ENCODE measurements around the gene FRAS1.

DNA sequence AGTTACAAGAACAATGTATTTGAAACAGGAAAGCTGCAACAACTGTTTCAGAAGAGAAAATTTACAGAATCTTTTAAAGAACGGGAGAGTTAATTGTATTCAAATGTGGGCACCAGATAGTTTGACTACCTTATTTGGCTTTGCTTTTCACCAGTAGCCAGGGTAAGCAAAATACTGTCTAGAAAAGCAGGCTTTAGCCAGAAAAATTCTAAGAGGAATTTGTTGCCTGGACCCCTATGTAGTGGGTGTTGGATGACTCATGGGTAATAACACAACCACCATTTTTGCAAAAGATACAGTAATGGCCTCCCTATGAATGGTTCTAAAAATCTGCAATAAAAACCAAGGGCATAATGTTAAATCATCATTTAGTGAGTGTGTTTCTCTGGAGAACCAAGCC is 261.0 kb downstream of the FRAS1 start:
- TF ChIP-seq POLR2A (IDR thresholded peaks at IDR 0.05; ENCODE audit: low read length): no peak
- no peak for TF ChIP-seq JUNB (IDR thresholded peaks at IDR 0.05)
- TF ChIP-seq RAD21 (conservative IDR thresholded peaks at IDR 0.05 in 1 of 2, IDR thresholded peaks at IDR 0.05 in 1 of 2): no peak
- TF ChIP-seq, protein P1, sequence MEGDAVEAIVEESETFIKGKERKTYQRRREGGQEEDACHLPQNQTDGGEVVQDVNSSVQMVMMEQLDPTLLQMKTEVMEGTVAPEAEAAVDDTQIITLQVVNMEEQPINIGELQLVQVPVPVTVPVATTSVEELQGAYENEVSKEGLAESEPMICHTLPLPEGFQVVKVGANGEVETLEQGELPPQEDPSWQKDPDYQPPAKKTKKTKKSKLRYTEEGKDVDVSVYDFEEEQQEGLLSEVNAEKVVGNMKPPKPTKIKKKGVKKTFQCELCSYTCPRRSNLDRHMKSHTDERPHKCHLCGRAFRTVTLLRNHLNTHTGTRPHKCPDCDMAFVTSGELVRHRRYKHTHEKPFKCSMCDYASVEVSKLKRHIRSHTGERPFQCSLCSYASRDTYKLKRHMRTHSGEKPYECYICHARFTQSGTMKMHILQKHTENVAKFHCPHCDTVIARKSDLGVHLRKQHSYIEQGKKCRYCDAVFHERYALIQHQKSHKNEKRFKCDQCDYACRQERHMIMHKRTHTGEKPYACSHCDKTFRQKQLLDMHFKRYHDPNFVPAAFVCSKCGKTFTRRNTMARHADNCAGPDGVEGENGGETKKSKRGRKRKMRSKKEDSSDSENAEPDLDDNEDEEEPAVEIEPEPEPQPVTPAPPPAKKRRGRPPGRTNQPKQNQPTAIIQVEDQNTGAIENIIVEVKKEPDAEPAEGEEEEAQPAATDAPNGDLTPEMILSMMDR (IDR thresholded peaks at IDR 0.05): no peak
- no peak for TF ChIP-seq POLR2AphosphoS2 (conservative IDR thresholded peaks at IDR 0.05; ENCODE audit: low read length)
- TF ChIP-seq SMC3 (IDR thresholded peaks at IDR 0.05): no peak
- no peak for TF ChIP-seq RCOR1 (IDR thresholded peaks at IDR 0.05; ENCODE audit: low read depth, low read length)
- no peak for TF ChIP-seq EP300 (IDR thresholded peaks at IDR 0.05)
